Fibroblast of mammary gland (primary cell): Measurements from ENCODE around the gene TNFRSF25.

ENCODE experiments used
- DNase-seq: peaks from one replicate; pipeline ENCODE4 v3.0.0-alpha.2; 2010; ENCODE audit warnings: low read depth
- H3K4me3 ChIP-seq: 2 replicates; pipeline ENCODE4 v1.5.1; 2011; ENCODE audit warnings: low read depth, mild to moderate bottlenecking, low read length, moderate library complexity; ENCODE audit not compliant: control insufficient read depth
- TF ChIP-seq, protein P1 (sequence below): conservative IDR thresholded peaks from 2 replicates; pipeline ENCODE4 v1.5.1; 2011; ENCODE audit warnings: low read depth, low read length, inconsistent platforms; ENCODE audit not compliant: control insufficient read depth, insufficient read depth

The TNFRSF25 gene

GRCh38 chr1:6464514-6464836 is 1.5 kb downstream of the TNFRSF25 start:
- no peak for DNase-seq
- TF ChIP-seq, protein P1, sequence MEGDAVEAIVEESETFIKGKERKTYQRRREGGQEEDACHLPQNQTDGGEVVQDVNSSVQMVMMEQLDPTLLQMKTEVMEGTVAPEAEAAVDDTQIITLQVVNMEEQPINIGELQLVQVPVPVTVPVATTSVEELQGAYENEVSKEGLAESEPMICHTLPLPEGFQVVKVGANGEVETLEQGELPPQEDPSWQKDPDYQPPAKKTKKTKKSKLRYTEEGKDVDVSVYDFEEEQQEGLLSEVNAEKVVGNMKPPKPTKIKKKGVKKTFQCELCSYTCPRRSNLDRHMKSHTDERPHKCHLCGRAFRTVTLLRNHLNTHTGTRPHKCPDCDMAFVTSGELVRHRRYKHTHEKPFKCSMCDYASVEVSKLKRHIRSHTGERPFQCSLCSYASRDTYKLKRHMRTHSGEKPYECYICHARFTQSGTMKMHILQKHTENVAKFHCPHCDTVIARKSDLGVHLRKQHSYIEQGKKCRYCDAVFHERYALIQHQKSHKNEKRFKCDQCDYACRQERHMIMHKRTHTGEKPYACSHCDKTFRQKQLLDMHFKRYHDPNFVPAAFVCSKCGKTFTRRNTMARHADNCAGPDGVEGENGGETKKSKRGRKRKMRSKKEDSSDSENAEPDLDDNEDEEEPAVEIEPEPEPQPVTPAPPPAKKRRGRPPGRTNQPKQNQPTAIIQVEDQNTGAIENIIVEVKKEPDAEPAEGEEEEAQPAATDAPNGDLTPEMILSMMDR, result no peak
- H3K4me3 ChIP-seq, result no peak overlapping the region

GRCh38 chr1:6463120-6463412 is 2.9 kb downstream of the TNFRSF25 start:
- no peak overlapping the region for H3K4me3 ChIP-seq
- TF ChIP-seq, protein P1, result no peak
- no peak for DNase-seq

DNA sequence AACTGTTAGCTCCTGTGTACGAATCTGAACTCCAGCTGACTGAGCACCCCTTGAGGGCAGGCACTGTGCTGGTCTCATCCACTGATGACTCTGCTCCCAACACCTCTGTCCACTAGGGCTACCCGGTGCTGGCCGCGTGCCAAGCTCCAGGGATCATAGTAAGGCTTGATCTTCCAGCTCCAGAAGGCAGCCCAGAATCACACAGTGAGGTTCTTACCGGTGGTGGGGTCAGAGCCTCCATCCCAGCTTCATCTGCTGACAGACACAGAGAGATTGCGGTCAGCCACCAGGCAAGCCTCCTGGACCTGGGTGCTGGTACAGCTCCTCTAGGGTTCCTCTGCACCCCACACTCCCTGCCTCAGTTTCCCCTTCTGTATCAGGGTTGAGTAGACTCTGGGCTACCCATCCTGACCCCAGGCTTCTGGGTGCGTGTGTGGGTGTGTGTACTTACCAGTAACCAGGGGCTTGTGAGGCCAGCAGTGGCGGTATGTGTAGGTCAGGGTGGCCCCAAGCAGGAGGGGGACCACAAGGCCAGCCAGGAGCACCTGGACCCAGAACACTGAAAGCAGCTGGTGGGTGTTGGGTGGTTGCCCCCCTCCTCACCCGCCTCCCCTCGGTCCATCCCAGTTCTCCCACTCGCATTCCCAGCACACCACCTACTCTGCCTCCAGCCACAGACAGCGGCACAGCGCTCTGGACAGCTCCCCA is 3.4 kb downstream of the TNFRSF25 start:
- no peak overlapping the region for H3K4me3 ChIP-seq
- no peak for DNase-seq

GRCh38 chr1:6461538-6462411 is 4.2 kb downstream of the TNFRSF25 start:
- TF ChIP-seq, protein P1, result no peak
- no peak overlapping the region for H3K4me3 ChIP-seq
- no peak for DNase-seq

More for the DNA sequence above, 3.4 kb downstream of the TNFRSF25 start:
- TF ChIP-seq, protein P1, result no peak

- H3K4me3 ChIP-seq, result no peak overlapping the region
- no peak for DNase-seq
- TF ChIP-seq, protein P1, result no peak
These were observed 4.9 kb downstream of the TNFRSF25 start for GRCh38 chr1:6461051-6461530.

GRCh38 chr1:6460301-6461050 is 5.5 kb downstream of the TNFRSF25 start:
- no peak for DNase-seq
- TF ChIP-seq, protein P1, result no peak

More at GRCh38 chr1:6460301-6461050, 5.5 kb downstream of the TNFRSF25 start:
- H3K4me3 ChIP-seq, result no peak overlapping the region
